AG04450 (cell line): ENCODE data around the gene VAPA. TPM values are rescaled to one million over a fixed set of nuclear protein-coding genes. Genes with fewer than 3 reads are reported as not detected.

Source experiments
- CTCF ChIA-PET: fragments of 300-600, 350-600 bp; formaldehyde crosslinking; extraction: SDS; loops from one replicate; lab custom pipeline; 2022; ENCODE audit warnings: antibody characterized with exemption, inconsistent platforms; lab: Charles Lee
- POLR2A ChIA-PET: fragments of 350-600 bp; formaldehyde crosslinking; extraction: SDS; loops from one replicate; lab custom pipeline; 2021; ENCODE audit warnings: antibody characterized with exemption, inconsistent platforms; lab: Yijun Ruan, JAX
- DNase-seq: peaks from one replicate; pipeline ENCODE4 v3.0.0-alpha.2; 2011; ENCODE audit warnings: low read depth, low spot score
- H3K27ac ChIP-seq: one replicate; pipeline ENCODE4 v1.5.1; 2012; ENCODE audit warnings: low read depth, low read length, control low read depth
- H3K27me3 ChIP-seq: one replicate; pipeline ENCODE4 v1.6.0; 2012; ENCODE audit warnings: low read length; ENCODE audit not compliant: control insufficient read depth, insufficient read depth
- H3K4me3 ChIP-seq: 2 replicates; pipeline ENCODE4 v1.5.1; 2011; ENCODE audit warnings: mild to moderate bottlenecking, low read depth, low read length, control low read depth
- H3K9me3 ChIP-seq: 2 replicates; pipeline ENCODE4 v1.5.1; 2012; ENCODE audit warnings: low read length; ENCODE audit not compliant: control insufficient read depth, insufficient read depth
- CTCF ChIP-seq: IDR thresholded peaks from 2 replicates; pipeline ENCODE4 v1.5.1; 2011; ENCODE audit warnings: low read depth, low read length, control low read depth, inconsistent platforms
- polyA plus RNA-seq: library from polyadenylated mRNA; depleted of rRNA; stranded (reverse); fragments of >200 nt; gene quantifications from 2 replicates; pipeline ENCODE4 v1.2.3, GENCODE V29; 2011

Gene VAPA
- polyA plus RNA-seq, 1 experiment, result 393 TPM

GRCh38 chr18:9997711-9998110 lies 83.9 kb downstream of the VAPA start:
- Histone ChIP-seq H3K9me3 (peaks cover 5% of the 10 kb centered on the region; the same call in 1 of the 2 replicates), H3K4me3 (no peak overlapping the region), H3K27ac (no peak overlapping the region), H3K27me3 (peaks cover 31% of the 10 kb centered on the region)
- TF ChIP-seq CTCF, result no peak
- POLR2A ChIA-PET, result no interaction called here
- no peak for DNase-seq
- CTCF ChIA-PET, result no interaction called here

DNA sequence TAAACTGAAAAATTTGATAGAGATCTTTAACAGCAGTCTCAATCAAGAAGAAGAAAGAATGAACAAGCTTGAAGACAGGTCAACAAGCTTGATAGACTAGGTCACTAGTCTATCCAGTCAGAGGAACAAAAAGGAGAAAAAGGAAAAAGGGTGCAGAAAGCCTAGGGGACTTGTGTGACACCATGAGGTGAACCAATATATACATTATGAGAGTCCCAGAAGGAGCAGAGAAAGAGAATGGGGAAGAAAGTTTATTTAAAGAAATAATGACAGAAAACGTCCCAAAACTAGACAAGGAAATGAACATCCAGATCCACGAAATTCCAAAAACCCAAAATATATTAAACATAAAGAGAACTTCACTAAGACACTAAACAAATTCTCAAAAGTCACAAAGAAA lies 84.5 kb downstream of the VAPA start:
- Histone ChIP-seq H3K4me3 (no peak overlapping the region), H3K27me3 (peaks cover 28% of the 10 kb centered on the region), H3K9me3 (peaks cover 5% of the 10 kb centered on the region; the same call in 1 of the 2 replicates), H3K27ac (no peak overlapping the region)
- no peak for TF ChIP-seq CTCF
- POLR2A ChIA-PET, result no interaction called here
- DNase-seq, result no peak
- CTCF ChIA-PET, result no interaction called here

GRCh38 chr18:10002280-10002679 lies 88.5 kb downstream of the VAPA start:
- Histone ChIP-seq H3K27ac (no peak overlapping the region), H3K27me3 (peaks cover 8% of the 10 kb centered on the region), H3K9me3 (peaks cover 5% of the 10 kb centered on the region; the same call in 1 of the 2 replicates), H3K4me3 (no peak overlapping the region)
- CTCF ChIA-PET, result no interaction called here
- POLR2A ChIA-PET, result no interaction called here
- no peak for DNase-seq
- TF ChIP-seq CTCF, result no peak

- Histone ChIP-seq H3K9me3 (no peaks in the 10 kb centered on the region), H3K27ac (no peak overlapping the region), H3K27me3 (peaks cover 6% of the 10 kb centered on the region), H3K4me3 (no peak overlapping the region)
- CTCF ChIA-PET, result no interaction called here
- TF ChIP-seq CTCF, result no peak
- DNase-seq, result no peak
- POLR2A ChIA-PET, result no interaction called here
These were observed 89.5 kb downstream of the VAPA start for GRCh38 chr18:10003281-10003680.

GRCh38 chr18:10003866-10004265 lies 90.0 kb downstream of the VAPA start:
- CTCF ChIA-PET, result no interaction called here

More at GRCh38 chr18:10003866-10004265, 90.0 kb downstream of the VAPA start:
- POLR2A ChIA-PET, result no interaction called here
- no peak for TF ChIP-seq CTCF
- Histone ChIP-seq H3K9me3 (no peaks in the 10 kb centered on the region), H3K27me3 (peaks cover 5% of the 10 kb centered on the region), H3K4me3 (no peak overlapping the region), H3K27ac (no peak overlapping the region)
- DNase-seq, result no peak
